Gastroesophageal sphincter (tissue), 4 donors: ENCODE data around the gene TBC1D24. TPM values are rescaled to one million over a fixed set of nuclear protein-coding genes. Genes with fewer than 3 reads are reported as not detected.
A peak's percentile ranks its signal among the peaks of the same experiment; 100 is the strongest.

Experiments
- ATAC-seq: fragments of 150-250 bp; one replicate; pipeline ENCODE4 v1.9.1; 2016; ENCODE audit warnings: mild to moderate bottlenecking, moderate library complexity
- H3K27ac ChIP-seq, 4 donors: fragments of 200-600 bp; sonication (generic) in 3 of 4; 1 replicate in 3 of 4; 2 replicates in 1 of 4; pipeline ENCODE4 v1.5.1; 2016 to 2019
- H3K27me3 ChIP-seq: fragments of 200-600 bp; sonication (generic); one replicate; pipeline ENCODE4 v1.5.1; 2019
- H3K36me3 ChIP-seq, 2 donors: fragments of 200-600 bp; sonication (generic); one replicate each; pipeline ENCODE4 v1.5.1; 2019; ENCODE audit warnings: control low read depth in 1 of 2
- H3K4me1 ChIP-seq, 3 donors: fragments of 200-600 bp; sonication (generic); 1 replicate in 2 of 3; 2 replicates in 1 of 3; pipeline ENCODE4 v1.5.1; 2016 to 2019; ENCODE audit warnings: control low read depth in 2 of 3
- H3K4me3 ChIP-seq, 2 donors: fragments of 200-600 bp; sonication (generic); one replicate each; pipeline ENCODE4 v1.5.1; 2019; ENCODE audit warnings: mild to moderate bottlenecking in 1 of 2, moderate library complexity in 1 of 2
- H3K9me3 ChIP-seq, 3 donors: fragments of 200-600 bp; sonication (generic); one replicate each; pipeline ENCODE4 v1.5.1; 2017 to 2019; ENCODE audit warnings: control low read depth in 2 of 3
- CTCF ChIP-seq, 4 experiments: fragments of 200-600 bp in 2 of 4; fragments of 450-650 bp in 2 of 4; sonication (generic) in 1 of 4; IDR thresholded peaks; one replicate each; pipeline ENCODE4 v1.5.1; 2017 to 2019; ENCODE audit warnings: antibody characterized with exemption in 4 of 4, mild to moderate bottlenecking in 2 of 4, moderate library complexity in 2 of 4
- EP300 ChIP-seq: sonication (generic); formaldehyde crosslinking; IDR thresholded peaks from one replicate; pipeline ENCODE4 v1.6.1; 2017; ENCODE audit warnings: antibody characterized with exemption, mild to moderate bottlenecking
- POLR2A ChIP-seq, 2 donors: fragments of 450-650 bp; IDR thresholded peaks; one replicate each; pipeline ENCODE4 v1.6.1; 2017; ENCODE audit warnings: antibody characterized with exemption in 2 of 2, mild to moderate bottlenecking in 2 of 2, moderate library complexity in 1 of 2
- POLR2AphosphoS5 ChIP-seq: sonication (generic); formaldehyde crosslinking; IDR thresholded peaks from one replicate; pipeline ENCODE4 v1.6.1; 2017; ENCODE audit warnings: antibody characterized with exemption
- WGBS, 2 donors: methylation state at CpG; one replicate each; pipeline ENCODE4 v1.1.5; 2018; ENCODE audit warnings: low coverage in 1 of 2; 5-methylcytosine and 5-hydroxymethylcytosine counted together
- total RNA-seq, 4 donors: library from RNA; depleted of rRNA; stranded (reverse); fragments of >200 nt; gene quantifications; one replicate each; pipeline ENCODE4 v1.1.0, GENCODE V29; 2016

TBC1D24 gene
- 10 to 100 TPM in 3 of 4 donors, 1 to 10 TPM in 1; 6.2 to 18.4 (median 14.2) TPM for total RNA-seq

- Histone ChIP-seq H3K27ac (peak within 1 kb of the TSS; percentile 48 to 90 (median 83)), H3K4me1 (peaks cover 0 to 58% (median 34%) of the 10 kb centered on the region in 3 donors), H3K9me3 (no peaks in the 10 kb centered on the region), H3K27me3 (peaks cover 38% of the 10 kb centered on the region), H3K36me3 (no peaks in the 10 kb centered on the region), H3K4me3 (peak within 1 kb of the TSS; percentile 66 to 77)
- WGBS, 2 donors: no CpG with 5 or more reads among the region's 77 CpGs
- ATAC-seq: peak; percentile 92
- TF ChIP-seq CTCF (IDR thresholded peaks at IDR 0.05): no peak
- no peak for TF ChIP-seq EP300
- TF ChIP-seq POLR2A (IDR thresholded peaks at IDR 0.05): peak; percentile 67 to 73
- TF ChIP-seq POLR2AphosphoS5: peak; percentile 70
Observed at GRCh38 chr16:2474877-2475412, at the start of gene TBC1D24. TSS of gene TBC1D24 (plus strand) at chr16:2475127. CDS start at chr16:2496149, 21,022 bp downstream.

GRCh38 chr16:2425825-2426430, 49.0 kb upstream of the TBC1D24 start:
- Histone ChIP-seq H3K27me3 (no peaks in the 10 kb centered on the region), H3K4me3 (no peak overlapping the region), H3K9me3 (no peaks in the 10 kb centered on the region), H3K36me3 (no peaks in the 10 kb centered on the region), H3K4me1 (peaks cover 0 to 20% (median 10%) of the 10 kb centered on the region in 3 donors), H3K27ac (no peak overlapping the region)
- no CpG with 5 or more reads among the region's 13 CpGs for WGBS, 2 donors
- TF ChIP-seq POLR2A (IDR thresholded peaks at IDR 0.05) (no peak), POLR2AphosphoS5 (no peak), EP300 (no peak), CTCF (IDR thresholded peaks at IDR 0.05) (no peak)
- ATAC-seq: no peak

GRCh38 chr16:2426941-2427361, 48.0 kb upstream of the TBC1D24 start:
- Histone ChIP-seq H3K4me1 (peaks cover 0 to 20% (median 10%) of the 10 kb centered on the region in 3 donors), H3K27me3 (no peaks in the 10 kb centered on the region), H3K9me3 (no peaks in the 10 kb centered on the region), H3K36me3 (no peaks in the 10 kb centered on the region), H3K4me3 (no peak overlapping the region), H3K27ac (no peak overlapping the region)
- WGBS, 2 donors: 91 to 100% methylated on average over 2 to 3 of the region's 6 CpGs
- no peak for ATAC-seq
- TF ChIP-seq EP300: no peak
- no peak for TF ChIP-seq CTCF (IDR thresholded peaks at IDR 0.05)
- TF ChIP-seq POLR2AphosphoS5: no peak
- no peak for TF ChIP-seq POLR2A (IDR thresholded peaks at IDR 0.05)

- H3K27me3 ChIP-seq: no peaks in the 10 kb centered on the region
- H3K36me3 ChIP-seq: no peaks in the 10 kb centered on the region
- no peak overlapping the region for H3K4me3 ChIP-seq
- no peak for ATAC-seq
- no peaks in the 10 kb centered on the region for H3K9me3 ChIP-seq
- 81 to 86% methylated on average over 2 of the region's 4 CpGs for WGBS, 2 donors
- no peak overlapping the region for H3K27ac ChIP-seq
- H3K4me1 ChIP-seq: peaks cover 0 to 20% (median 10%) of the 10 kb centered on the region in 3 donors
- TF ChIP-seq POLR2AphosphoS5: no peak
- no peak for TF ChIP-seq CTCF (IDR thresholded peaks at IDR 0.05)
- TF ChIP-seq EP300: no peak
- TF ChIP-seq POLR2A (IDR thresholded peaks at IDR 0.05): no peak
Observed at GRCh38 chr16:2427526-2427925, 47.4 kb upstream of the TBC1D24 start.
